Neutrophil (primary cell): ENCODE data around the gene PKHD1.

ENCODE experiments used
- H3K27ac ChIP-seq: fragments of 200-600 bp; sonication (generic); 2 replicates; pipeline ENCODE4 v1.5.1; 2016; ENCODE audit warnings: mild to moderate bottlenecking, moderate library complexity
- H3K27me3 ChIP-seq: fragments of 200-600 bp; sonication (generic); 2 replicates; pipeline ENCODE4 v1.6.0; 2016; ENCODE audit warnings: mild to moderate bottlenecking
- H3K36me3 ChIP-seq: fragments of 200-600 bp; sonication (generic); 2 replicates; pipeline ENCODE4 v1.5.1; 2017
- H3K4me1 ChIP-seq, 2 experiments: fragments of 200-600 bp in 1 of 2; sonication (generic) in 1 of 2; 1 replicate in 1 of 2; 2 replicates in 1 of 2; pipeline versions ENCODE4 v1.5.1 to v1.6.1; 2013 to 2016; ENCODE audit warnings: low read depth in 1 of 2, low read length in 1 of 2, mild to moderate bottlenecking in 1 of 2, moderate library complexity in 1 of 2; ENCODE audit not compliant: control insufficient read depth in 1 of 2, insufficient read depth in 1 of 2
- H3K4me3 ChIP-seq, 2 experiments: fragments of 200-600 bp in 1 of 2; sonication (generic) in 1 of 2; 1 replicate in 1 of 2; 2 replicates in 1 of 2; pipeline ENCODE4 v1.5.1; 2013 to 2016; ENCODE audit warnings: low read depth in 1 of 2, low read length in 1 of 2, mild to moderate bottlenecking in 1 of 2, moderate library complexity in 1 of 2
- H3K9me3 ChIP-seq: fragments of 200-600 bp; sonication (generic); 2 replicates; pipeline ENCODE4 v1.5.1; 2016
- TF ChIP-seq, protein P1 (sequence below): fragments of 200-600 bp; sonication (generic); IDR thresholded peaks from 2 replicates; pipeline ENCODE4 v1.5.1; 2016; ENCODE audit warnings: antibody characterized with exemption

PKHD1 gene

DNA sequence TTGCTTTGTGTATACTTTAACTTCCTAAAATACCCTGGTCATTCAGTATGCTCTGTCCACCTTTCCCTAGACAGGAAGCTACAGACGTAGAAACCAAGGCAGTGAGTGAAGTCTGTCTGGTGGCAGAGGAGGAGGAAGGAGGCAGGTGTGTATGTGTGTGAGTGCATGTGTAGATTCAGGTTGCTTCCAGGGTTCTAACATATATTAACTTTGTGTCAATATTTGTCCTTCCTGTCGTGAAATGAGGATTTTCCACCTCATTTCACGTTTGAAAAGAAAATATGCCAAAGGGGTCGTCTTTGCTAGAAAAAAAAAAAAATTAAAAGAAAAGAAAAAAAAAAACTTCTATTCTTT is 411.5 kb downstream of the PKHD1 start:
- H3K27me3 ChIP-seq = no peaks in the 10 kb centered on the region
- no peak overlapping the region for H3K27ac ChIP-seq
- TF ChIP-seq, protein P1, sequence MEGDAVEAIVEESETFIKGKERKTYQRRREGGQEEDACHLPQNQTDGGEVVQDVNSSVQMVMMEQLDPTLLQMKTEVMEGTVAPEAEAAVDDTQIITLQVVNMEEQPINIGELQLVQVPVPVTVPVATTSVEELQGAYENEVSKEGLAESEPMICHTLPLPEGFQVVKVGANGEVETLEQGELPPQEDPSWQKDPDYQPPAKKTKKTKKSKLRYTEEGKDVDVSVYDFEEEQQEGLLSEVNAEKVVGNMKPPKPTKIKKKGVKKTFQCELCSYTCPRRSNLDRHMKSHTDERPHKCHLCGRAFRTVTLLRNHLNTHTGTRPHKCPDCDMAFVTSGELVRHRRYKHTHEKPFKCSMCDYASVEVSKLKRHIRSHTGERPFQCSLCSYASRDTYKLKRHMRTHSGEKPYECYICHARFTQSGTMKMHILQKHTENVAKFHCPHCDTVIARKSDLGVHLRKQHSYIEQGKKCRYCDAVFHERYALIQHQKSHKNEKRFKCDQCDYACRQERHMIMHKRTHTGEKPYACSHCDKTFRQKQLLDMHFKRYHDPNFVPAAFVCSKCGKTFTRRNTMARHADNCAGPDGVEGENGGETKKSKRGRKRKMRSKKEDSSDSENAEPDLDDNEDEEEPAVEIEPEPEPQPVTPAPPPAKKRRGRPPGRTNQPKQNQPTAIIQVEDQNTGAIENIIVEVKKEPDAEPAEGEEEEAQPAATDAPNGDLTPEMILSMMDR = no peak
- no peaks in the 10 kb centered on the region for H3K9me3 ChIP-seq
- no peaks in the 10 kb centered on the region for H3K4me1 ChIP-seq
- H3K4me3 ChIP-seq = no peak overlapping the region
- H3K36me3 ChIP-seq = no peaks in the 10 kb centered on the region

DNA sequence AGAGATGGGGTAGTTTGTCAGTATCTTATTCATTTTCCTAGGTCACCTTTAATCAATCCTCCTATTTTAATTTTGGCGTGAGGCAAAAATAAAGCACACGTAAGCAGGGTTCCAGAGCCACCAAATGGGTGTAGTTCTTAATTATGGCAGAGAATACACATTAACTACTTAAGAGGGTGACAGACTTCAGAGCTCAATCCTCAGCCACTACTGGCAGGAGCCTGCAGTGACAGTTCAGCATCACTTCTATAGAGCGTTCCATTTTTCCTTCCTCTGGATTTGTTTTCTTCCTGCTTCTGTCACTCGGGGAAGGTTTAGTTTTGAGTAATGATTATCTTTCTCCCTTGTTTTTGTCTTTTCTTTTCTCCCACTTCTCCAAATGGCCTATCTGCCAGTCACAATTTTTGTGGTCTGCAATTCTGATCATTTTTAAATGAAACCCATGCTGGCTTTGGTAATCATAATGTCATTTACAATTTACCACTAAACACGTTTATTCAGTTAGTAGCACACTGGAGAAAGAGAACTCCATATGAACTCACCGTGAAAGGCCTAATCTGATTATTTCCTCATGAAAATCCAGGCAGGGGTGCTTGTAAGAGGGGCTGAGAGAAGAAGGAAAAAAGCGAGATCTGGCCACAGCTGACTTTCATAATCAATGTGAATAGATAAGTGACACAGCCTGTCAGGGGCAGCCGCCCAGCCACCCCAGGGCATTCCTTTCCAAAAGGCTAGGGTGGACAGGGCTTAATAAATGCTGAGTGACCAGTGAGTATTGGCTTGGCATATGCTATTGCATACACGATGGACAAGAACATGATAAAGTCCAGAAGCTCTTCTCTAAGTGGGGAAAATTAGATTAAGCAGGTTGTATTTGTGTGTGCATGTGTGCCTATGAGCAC is 412.1 kb downstream of the PKHD1 start:
- H3K36me3 ChIP-seq = no peaks in the 10 kb centered on the region
- no peak overlapping the region for H3K27ac ChIP-seq
- H3K9me3 ChIP-seq = no peaks in the 10 kb centered on the region
- TF ChIP-seq, protein P1 = no peak
- no peaks in the 10 kb centered on the region for H3K4me1 ChIP-seq
- no peak overlapping the region for H3K4me3 ChIP-seq
- H3K27me3 ChIP-seq = no peaks in the 10 kb centered on the region

DNA sequence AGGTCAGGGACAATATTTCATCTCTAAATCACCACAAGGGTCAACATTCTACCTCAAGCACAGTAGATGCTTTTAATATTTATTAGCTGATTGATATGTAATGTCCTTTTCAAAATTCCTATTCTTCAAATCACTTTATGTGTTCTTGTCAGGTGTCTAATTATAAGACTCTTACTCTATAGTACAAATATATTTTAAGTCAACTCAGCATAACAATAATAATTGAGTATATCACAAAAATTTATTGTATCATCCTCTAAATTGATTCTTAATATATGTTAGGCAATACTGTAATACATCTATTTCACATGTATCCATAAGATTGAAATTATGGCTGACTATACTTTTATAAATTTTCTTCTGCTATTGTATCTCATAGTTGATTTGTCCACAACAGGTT is 423.9 kb downstream of the PKHD1 start:
- Histone ChIP-seq H3K27me3 (no peaks in the 10 kb centered on the region), H3K36me3 (no peaks in the 10 kb centered on the region), H3K4me3 (no peak overlapping the region), H3K4me1 (no peaks in the 10 kb centered on the region), H3K9me3 (no peaks in the 10 kb centered on the region), H3K27ac (no peak overlapping the region)
- TF ChIP-seq, protein P1 = no peak

DNA sequence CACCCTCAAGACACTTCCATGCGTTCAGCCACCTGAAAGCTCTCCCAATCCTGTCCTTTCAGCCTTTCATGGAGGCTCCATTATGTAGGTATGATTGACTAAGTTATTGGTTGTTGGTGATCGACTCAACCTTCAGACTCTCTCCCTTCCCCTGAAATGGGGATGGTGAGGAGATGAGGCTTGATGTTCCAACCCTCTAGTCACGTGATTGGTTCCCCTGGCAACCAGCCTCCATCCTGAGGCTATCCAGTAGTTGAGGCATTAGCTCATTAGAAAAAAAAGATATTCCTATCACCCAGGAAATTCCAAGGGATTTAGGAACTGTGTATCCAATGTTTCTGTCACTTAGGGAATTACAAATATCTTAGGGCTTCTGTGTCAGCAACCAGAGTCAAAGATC is 426.6 kb downstream of the PKHD1 start:
- Histone ChIP-seq H3K27ac (no peak overlapping the region), H3K27me3 (no peaks in the 10 kb centered on the region), H3K9me3 (no peaks in the 10 kb centered on the region), H3K4me1 (no peaks in the 10 kb centered on the region), H3K4me3 (no peak overlapping the region), H3K36me3 (no peaks in the 10 kb centered on the region)
- TF ChIP-seq, protein P1 = no peak

DNA sequence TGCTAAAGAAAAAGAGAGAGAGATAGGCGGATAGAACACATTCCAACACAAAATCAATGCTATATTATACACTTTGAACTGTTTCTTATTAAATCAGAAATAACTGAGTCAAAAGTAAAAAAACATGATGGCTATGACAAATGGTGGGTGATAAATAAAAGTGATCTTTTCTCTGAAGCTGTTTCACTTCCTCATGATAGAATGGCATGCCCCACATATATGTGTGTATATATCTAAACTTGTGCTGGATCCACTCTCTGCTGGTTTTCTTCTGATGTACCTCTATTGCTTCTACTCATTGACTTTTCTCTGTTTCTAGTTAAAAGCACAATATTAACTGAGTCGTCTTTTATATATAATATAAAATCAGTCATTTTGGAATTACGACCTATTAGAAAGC is 429.9 kb downstream of the PKHD1 start:
- H3K4me3 ChIP-seq = no peak overlapping the region
- no peaks in the 10 kb centered on the region for H3K36me3 ChIP-seq
- no peak overlapping the region for H3K27ac ChIP-seq
- TF ChIP-seq, protein P1 = no peak
- no peaks in the 10 kb centered on the region for H3K9me3 ChIP-seq
- H3K27me3 ChIP-seq = no peaks in the 10 kb centered on the region
- no peaks in the 10 kb centered on the region for H3K4me1 ChIP-seq
